K562 (cell line): Measurements from ENCODE around the gene MAP4K5. TPM values are rescaled to one million over a fixed set of nuclear protein-coding genes. Genes with fewer than 3 reads are reported as not detected.

Source experiments
- ZNF140 ChIP-seq: fragments of 250-450 bp; sonication (Bioruptor Pico); IDR thresholded peaks from 2 replicates; pipeline ENCODE4 v1.8.0; 2021; ENCODE audit warnings: moderate library complexity, mild to moderate bottlenecking, inconsistent platforms
- polyA plus RNA-seq, 8 experiments: library from polyadenylated mRNA; depleted of rRNA in 4 of 8; stranded (reverse) in 5 of 8; unstranded in 3 of 8; fragments of >200 nt; fragmentation: Nextera tagmentation in 2 of 8; fragmentation: Illumina TruSeq in 1 of 8; extraction: Ambion mirVana in 2 of 8; extraction: Trizol in 1 of 8; gene quantifications; 2 replicates each; pipeline versions ENCODE4 v1.2.1 to v1.2.3, GENCODE V29; 2011 to 2014; ENCODE audit warnings: inconsistent platforms in 1 of 8, missing spikeins in 1 of 8
- total RNA-seq, 7 experiments: library from RNA; depleted of rRNA in 6 of 7; stranded (reverse); fragments of >200 nt in 6 of 7; fragmentation: Illumina TruSeq in 2 of 7; extraction: Trizol in 2 of 7; gene quantifications; 2 replicates each; pipeline versions ENCODE4 v1.2.1 to v1.2.3, GENCODE V29; 2011 to 2021; ENCODE audit warnings: low replicate concordance in 1 of 7
- TF ChIP-seq, protein P1 (sequence below): fragments of 200-600 bp; sonication (generic); IDR thresholded peaks from one replicate; pipeline ENCODE4 v1.6.1; 2012; ENCODE audit warnings: mild to moderate bottlenecking, low read depth, low read length, inconsistent platforms
- TF ChIP-seq, protein P2 (sequence below): fragments of 250-450 bp; sonication (Bioruptor Pico); IDR thresholded peaks from 2 replicates; pipeline ENCODE4 v1.8.0; 2022; ENCODE audit warnings: moderate library complexity, mild to moderate bottlenecking, inconsistent platforms

MAP4K5 gene
- total and polyA plus RNA-seq, 9 of the 15 experiments (the other 6 are each of a cell fraction or from before 2014, with no cell fraction given), result 5.9 to 29.4 (median 18.0) TPM

DNA sequence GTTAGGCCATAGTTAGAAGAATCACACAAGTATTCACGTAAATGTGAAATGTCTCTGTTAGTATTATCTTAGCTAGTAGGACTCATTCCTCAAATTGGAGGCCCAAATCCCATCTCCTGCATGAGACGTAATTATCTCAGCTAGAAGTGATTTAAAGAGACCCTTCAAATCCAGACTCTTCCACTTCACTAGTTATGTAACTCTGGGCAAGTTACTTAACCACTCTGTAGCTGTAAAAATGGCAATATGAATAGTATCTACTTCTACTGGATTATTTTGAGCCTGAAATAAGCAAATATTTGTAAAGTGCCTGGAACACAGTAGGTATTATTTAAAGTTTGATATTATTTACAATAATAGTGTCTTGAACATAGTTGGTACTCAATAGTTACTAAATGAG is 107.3 kb downstream of the MAP4K5 start (continued):
- TF ChIP-seq, protein P1, sequence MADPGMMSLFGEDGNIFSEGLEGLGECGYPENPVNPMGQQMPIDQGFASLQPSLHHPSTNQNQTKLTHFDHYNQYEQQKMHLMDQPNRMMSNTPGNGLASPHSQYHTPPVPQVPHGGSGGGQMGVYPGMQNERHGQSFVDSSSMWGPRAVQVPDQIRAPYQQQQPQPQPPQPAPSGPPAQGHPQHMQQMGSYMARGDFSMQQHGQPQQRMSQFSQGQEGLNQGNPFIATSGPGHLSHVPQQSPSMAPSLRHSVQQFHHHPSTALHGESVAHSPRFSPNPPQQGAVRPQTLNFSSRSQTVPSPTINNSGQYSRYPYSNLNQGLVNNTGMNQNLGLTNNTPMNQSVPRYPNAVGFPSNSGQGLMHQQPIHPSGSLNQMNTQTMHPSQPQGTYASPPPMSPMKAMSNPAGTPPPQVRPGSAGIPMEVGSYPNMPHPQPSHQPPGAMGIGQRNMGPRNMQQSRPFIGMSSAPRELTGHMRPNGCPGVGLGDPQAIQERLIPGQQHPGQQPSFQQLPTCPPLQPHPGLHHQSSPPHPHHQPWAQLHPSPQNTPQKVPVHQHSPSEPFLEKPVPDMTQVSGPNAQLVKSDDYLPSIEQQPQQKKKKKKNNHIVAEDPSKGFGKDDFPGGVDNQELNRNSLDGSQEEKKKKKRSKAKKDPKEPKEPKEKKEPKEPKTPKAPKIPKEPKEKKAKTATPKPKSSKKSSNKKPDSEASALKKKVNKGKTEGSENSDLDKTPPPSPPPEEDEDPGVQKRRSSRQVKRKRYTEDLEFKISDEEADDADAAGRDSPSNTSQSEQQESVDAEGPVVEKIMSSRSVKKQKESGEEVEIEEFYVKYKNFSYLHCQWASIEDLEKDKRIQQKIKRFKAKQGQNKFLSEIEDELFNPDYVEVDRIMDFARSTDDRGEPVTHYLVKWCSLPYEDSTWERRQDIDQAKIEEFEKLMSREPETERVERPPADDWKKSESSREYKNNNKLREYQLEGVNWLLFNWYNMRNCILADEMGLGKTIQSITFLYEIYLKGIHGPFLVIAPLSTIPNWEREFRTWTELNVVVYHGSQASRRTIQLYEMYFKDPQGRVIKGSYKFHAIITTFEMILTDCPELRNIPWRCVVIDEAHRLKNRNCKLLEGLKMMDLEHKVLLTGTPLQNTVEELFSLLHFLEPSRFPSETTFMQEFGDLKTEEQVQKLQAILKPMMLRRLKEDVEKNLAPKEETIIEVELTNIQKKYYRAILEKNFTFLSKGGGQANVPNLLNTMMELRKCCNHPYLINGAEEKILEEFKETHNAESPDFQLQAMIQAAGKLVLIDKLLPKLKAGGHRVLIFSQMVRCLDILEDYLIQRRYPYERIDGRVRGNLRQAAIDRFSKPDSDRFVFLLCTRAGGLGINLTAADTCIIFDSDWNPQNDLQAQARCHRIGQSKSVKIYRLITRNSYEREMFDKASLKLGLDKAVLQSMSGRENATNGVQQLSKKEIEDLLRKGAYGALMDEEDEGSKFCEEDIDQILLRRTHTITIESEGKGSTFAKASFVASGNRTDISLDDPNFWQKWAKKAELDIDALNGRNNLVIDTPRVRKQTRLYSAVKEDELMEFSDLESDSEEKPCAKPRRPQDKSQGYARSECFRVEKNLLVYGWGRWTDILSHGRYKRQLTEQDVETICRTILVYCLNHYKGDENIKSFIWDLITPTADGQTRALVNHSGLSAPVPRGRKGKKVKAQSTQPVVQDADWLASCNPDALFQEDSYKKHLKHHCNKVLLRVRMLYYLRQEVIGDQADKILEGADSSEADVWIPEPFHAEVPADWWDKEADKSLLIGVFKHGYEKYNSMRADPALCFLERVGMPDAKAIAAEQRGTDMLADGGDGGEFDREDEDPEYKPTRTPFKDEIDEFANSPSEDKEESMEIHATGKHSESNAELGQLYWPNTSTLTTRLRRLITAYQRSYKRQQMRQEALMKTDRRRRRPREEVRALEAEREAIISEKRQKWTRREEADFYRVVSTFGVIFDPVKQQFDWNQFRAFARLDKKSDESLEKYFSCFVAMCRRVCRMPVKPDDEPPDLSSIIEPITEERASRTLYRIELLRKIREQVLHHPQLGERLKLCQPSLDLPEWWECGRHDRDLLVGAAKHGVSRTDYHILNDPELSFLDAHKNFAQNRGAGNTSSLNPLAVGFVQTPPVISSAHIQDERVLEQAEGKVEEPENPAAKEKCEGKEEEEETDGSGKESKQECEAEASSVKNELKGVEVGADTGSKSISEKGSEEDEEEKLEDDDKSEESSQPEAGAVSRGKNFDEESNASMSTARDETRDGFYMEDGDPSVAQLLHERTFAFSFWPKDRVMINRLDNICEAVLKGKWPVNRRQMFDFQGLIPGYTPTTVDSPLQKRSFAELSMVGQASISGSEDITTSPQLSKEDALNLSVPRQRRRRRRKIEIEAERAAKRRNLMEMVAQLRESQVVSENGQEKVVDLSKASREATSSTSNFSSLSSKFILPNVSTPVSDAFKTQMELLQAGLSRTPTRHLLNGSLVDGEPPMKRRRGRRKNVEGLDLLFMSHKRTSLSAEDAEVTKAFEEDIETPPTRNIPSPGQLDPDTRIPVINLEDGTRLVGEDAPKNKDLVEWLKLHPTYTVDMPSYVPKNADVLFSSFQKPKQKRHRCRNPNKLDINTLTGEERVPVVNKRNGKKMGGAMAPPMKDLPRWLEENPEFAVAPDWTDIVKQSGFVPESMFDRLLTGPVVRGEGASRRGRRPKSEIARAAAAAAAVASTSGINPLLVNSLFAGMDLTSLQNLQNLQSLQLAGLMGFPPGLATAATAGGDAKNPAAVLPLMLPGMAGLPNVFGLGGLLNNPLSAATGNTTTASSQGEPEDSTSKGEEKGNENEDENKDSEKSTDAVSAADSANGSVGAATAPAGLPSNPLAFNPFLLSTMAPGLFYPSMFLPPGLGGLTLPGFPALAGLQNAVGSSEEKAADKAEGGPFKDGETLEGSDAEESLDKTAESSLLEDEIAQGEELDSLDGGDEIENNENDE, result no peak
- TF ChIP-seq ZNF140 (CRISPR knock-in tag), result no peak
- TF ChIP-seq, protein P2, sequence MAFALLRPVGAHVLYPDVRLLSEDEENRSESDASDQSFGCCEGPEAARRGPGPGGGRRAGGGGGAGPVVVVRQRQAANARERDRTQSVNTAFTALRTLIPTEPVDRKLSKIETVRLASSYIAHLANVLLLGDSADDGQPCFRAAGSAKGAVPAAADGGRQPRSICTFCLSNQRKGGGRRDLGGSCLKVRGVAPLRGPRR, result no peak
